ENCODE results near the gene RDH11. TPM values are rescaled to one million over a fixed set of nuclear protein-coding genes. Genes with fewer than 3 reads are reported as not detected.
A peak's percentile ranks its signal among the peaks of the same experiment; 100 is the strongest.

Gene RDH11
- total RNA-seq, 4 donors from 2014 or later = 72.2 to 158 (median 112) TPM

DNA sequence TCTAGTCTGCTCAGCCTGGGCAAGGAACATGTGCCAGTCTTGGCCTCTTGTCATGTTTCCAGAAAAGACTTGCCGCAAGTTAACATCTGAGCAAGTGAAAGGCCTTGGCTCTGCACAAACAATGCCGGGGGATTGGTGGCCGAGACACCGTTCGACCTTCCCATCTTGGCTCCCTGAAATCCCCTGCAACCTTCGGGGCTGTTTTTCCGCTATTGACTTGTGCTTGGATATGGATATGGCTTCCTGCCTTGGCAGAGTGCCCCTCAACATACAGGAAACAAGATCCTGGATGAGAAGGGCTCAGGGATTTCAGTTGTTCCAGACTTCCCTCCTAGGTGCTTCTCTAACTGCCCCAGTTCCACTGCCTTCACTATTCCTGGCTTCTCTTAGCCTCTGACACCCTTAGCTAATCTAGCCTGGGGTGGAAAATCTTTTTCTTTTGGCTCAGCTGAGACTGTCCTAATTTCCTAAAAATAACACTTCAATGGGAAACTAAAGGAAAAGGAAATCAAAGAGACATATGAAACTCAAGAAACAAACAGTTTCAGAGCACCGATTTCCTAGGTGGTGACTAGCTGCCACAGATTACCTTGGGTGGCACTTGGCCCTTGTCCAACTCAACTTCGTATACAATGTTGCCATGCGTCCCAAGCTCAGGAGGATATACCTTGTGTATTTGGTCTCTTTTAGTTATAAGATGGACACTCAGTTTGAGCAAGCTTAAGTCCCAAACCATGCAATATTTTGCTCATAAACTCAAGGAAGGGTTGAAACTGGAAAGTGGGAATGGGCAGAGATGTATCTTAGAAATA lies 40.0 kb upstream of the RDH11 start:
- Histone ChIP-seq H3K4me3 (replicated peaks in 1 of 3) (no peak overlapping the region), H3K4me1 (peaks cover 11 to 18% of the 10 kb centered on the region in 2 donors), H3K27me3 (no peaks in the 10 kb centered on the region), H3K36me3 (no peaks in the 10 kb centered on the region), H3K9me3 (no peaks in the 10 kb centered on the region), H3K27ac (no peak overlapping the region)
- TF ChIP-seq POLR2A (IDR thresholded peaks at IDR 0.05) = no peak
- DNase-seq = no peak
- WGBS, 2 donors = 81 to 86% methylated on average over 10 of the region's 10 CpGs
- intact Hi-C loops (cut with DNase I) = no loop called here

DNA sequence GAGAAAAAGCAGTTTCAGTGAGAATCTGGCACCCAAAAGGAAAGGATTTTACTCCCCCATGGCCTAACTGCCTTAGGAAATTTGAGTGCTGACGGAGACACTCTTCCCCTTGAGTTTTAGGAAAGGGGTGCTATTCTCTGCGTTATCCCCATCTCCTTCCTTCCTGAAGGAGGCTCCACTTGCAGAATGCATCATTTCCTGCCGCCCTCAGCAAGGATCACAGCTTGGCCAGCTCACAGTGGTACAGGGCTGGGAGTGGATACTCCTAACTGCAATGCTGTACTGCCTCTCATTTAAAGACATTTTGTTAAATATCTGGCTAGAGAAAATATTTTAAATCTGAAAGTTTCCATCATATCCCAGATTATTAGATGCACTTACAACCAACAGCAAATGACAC lies 39.1 kb upstream of the RDH11 start:
- Histone ChIP-seq H3K27me3 (no peaks in the 10 kb centered on the region), H3K27ac (no peak overlapping the region), H3K4me1 (peaks cover 16 to 23% of the 10 kb centered on the region in 2 donors), H3K9me3 (no peaks in the 10 kb centered on the region), H3K4me3 (replicated peaks in 1 of 3) (no peak overlapping the region), H3K36me3 (no peaks in the 10 kb centered on the region)
- no peak for DNase-seq
- TF ChIP-seq POLR2A (IDR thresholded peaks at IDR 0.05) (no peak), CTCF (IDR thresholded peaks at IDR 0.05) (no peak)
- 70 to 71% methylated on average over 3 of the region's 3 CpGs for WGBS, 2 donors
- intact Hi-C loops (cut with DNase I) = no loop called here

DNA sequence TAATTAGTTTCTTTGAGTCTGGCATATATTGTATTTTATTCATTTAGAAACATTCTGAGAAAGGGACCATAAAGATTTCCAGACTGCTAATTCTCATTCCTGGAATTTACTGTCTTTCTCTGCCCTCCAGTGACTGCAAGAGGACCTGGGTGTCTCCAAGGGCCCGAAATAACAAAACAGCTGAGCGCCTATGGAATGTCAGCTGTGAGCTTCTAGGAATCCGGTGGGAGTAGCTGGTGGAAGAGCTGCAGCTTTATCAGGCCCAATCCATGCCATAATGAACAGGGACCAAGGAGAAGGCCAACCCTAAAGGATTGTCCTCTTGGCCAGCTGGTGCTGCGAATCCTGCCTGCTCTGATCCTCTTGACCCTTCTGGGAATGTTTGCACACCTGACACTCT lies 38.1 kb upstream of the RDH11 start:
- H3K27ac ChIP-seq = no peak overlapping the region
- intact Hi-C loops (cut with DNase I) = no loop called here
- no peaks in the 10 kb centered on the region for H3K27me3 ChIP-seq
- no peaks in the 10 kb centered on the region for H3K9me3 ChIP-seq
- H3K4me1 ChIP-seq = peaks cover 22 to 34% of the 10 kb centered on the region in 2 donors
- peak; percentile 57 to 62 for DNase-seq
- no peak for TF ChIP-seq POLR2A (IDR thresholded peaks at IDR 0.05)
- no peak for TF ChIP-seq CTCF (IDR thresholded peaks at IDR 0.05)
- H3K36me3 ChIP-seq = no peaks in the 10 kb centered on the region
- no peak overlapping the region for H3K4me3 ChIP-seq (replicated peaks in 1 of 3)
- WGBS, 2 donors = 31 to 37% methylated on average over 4 of the region's 4 CpGs

DNA sequence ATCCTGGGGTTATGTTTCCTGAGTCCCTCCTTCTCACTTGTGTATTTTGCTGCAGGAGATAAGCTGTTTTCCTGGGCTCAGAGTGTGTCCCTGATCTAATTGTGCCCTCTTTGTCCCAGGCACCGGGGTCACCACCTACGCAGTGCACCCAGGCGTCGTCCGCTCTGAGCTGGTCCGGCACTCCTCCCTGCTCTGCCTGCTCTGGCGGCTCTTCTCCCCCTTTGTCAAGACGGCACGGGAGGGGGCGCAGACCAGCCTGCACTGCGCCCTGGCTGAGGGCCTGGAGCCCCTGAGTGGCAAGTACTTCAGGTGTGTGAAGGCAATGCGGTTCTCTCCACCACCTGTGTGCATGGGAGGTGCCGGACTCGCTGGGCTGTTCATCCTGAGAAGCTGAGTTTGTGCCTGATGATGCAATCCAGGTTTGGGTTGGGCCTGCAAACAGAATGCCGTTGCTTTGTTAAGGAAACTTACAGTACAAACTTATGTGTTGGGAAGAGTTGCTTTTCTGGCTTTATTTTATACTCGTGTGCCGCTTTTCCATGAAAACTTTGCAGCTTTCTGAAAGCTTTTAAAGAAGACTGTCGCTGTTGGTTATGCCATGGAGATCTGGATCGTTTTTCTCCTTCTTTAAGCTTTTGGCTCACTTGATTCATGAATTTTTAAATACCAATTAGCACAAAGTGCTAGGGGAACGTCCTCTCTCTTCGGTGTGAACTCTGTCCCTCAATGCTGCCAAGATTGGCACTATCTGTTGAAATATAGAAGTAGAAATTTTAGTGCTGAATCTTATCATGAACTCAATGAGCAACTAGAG lies 33.7 kb upstream of the RDH11 start:
- DNase-seq = peak; percentile 98
- Histone ChIP-seq H3K4me1 (peaks cover 30 to 49% of the 10 kb centered on the region in 2 donors), H3K27me3 (no peaks in the 10 kb centered on the region), H3K9me3 (no peaks in the 10 kb centered on the region), H3K36me3 (no peaks in the 10 kb centered on the region), H3K4me3 (replicated peaks in 1 of 3) (no peak overlapping the region), H3K27ac (peak overlapping the region; percentile 67 to 76 (median 71))
- WGBS, 2 donors = 19 to 24% methylated on average over 19 of the region's 21 CpGs
- intact Hi-C loops (cut with DNase I) = no loop called here
- peak in 1 of 6 experiments; percentile 18 for TF ChIP-seq CTCF (IDR thresholded peaks at IDR 0.05)
- peak in 1 of 2 donors; percentile 59 for TF ChIP-seq POLR2A (IDR thresholded peaks at IDR 0.05)

DNA sequence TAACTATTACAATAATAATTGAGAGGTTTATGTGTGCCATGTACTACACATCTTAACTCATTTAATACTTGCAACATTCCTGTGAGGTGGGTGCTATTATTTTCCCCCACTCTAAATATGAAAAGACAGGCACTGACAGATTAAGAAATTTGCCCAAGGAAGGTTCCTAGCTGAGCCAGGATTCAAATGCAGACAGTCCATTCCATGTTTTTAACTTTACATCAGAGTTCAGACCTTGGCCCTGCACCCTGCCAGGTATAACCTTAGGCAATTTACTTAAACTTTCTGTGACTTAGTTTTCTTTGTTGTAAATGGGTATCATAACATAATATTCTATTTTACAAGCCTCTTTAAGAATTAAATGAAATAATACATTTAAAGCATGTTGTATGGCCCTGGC lies 32.7 kb upstream of the RDH11 start:
- TF ChIP-seq CTCF (IDR thresholded peaks at IDR 0.05) = no peak
- TF ChIP-seq POLR2A (IDR thresholded peaks at IDR 0.05) = no peak
- no peaks in the 10 kb centered on the region for H3K27me3 ChIP-seq
- no peak overlapping the region for H3K4me3 ChIP-seq (replicated peaks in 1 of 3)
- peak overlapping the region; percentile 71 to 76 (median 72) for H3K27ac ChIP-seq
- intact Hi-C loops (cut with DNase I) = no loop called here
- H3K4me1 ChIP-seq = peaks cover 20 to 39% of the 10 kb centered on the region in 2 donors
- H3K36me3 ChIP-seq = no peaks in the 10 kb centered on the region
- H3K9me3 ChIP-seq = no peaks in the 10 kb centered on the region
- no peak for DNase-seq

Data from thyroid gland (tissue), 4 donors.